ENCODE results near the gene IRAK3. TPM values are rescaled to one million over a fixed set of nuclear protein-coding genes. Genes with fewer than 3 reads are reported as not detected.

IRAK3 gene, protein sequence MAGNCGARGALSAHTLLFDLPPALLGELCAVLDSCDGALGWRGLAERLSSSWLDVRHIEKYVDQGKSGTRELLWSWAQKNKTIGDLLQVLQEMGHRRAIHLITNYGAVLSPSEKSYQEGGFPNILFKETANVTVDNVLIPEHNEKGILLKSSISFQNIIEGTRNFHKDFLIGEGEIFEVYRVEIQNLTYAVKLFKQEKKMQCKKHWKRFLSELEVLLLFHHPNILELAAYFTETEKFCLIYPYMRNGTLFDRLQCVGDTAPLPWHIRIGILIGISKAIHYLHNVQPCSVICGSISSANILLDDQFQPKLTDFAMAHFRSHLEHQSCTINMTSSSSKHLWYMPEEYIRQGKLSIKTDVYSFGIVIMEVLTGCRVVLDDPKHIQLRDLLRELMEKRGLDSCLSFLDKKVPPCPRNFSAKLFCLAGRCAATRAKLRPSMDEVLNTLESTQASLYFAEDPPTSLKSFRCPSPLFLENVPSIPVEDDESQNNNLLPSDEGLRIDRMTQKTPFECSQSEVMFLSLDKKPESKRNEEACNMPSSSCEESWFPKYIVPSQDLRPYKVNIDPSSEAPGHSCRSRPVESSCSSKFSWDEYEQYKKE
- not detected for polyA plus RNA-seq (2012; ENCODE audit: insufficient read length, low read depth)

DNA sequence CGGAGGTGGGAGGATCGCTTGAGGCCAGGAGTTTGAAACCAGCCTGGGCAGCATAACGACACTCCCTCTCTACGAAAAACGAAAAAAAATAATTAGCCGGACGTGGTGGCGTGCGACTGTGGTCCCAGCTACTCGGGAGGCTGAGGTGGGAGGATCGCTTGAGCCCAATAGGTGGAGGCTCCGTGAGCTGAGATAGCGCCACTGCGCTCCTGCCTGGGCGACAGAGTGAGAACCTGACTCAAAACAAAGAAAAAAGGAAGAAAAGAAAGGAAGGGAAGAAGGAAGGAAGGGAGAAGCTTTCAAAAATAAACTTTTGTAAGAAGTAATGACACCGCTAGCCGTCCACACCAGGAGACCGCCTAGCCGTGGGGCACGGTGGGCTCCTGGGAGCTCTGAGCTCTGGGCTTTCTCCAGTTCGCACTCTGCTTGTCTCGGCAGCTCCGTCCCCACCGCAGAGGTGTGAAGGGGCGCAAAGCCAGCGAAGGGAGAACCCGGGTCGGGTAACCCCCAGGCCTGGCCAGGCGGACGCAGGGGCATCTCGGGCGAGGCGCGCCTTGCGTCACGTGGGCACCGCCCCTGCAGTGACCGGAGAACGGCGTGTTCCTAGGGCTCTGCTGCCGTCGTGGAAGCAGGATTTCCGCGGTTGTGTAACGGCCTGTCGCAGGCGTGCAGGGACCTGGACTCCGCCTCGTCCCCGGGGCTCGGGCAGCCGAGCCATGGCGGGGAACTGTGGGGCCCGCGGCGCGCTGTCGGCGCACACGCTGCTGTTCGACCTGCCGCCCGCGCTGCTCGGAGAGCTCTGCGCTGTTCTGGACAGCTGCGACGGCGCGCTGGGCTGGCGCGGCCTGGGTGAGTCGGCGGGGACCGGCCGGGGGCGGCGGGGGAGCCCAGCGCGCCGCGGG is at the start of gene IRAK3:
IRAK3 (plus strand) TSS at position 631 of the 902 bp plus-strand sequence; CDS start at position 717, 86 bp downstream.
- TF ChIP-seq TAF1 (IDR thresholded peaks at IDR 0.05; ENCODE audit: borderline replicate concordance, insufficient read depth, low read length): no peak
- TF ChIP-seq, protein P1, sequence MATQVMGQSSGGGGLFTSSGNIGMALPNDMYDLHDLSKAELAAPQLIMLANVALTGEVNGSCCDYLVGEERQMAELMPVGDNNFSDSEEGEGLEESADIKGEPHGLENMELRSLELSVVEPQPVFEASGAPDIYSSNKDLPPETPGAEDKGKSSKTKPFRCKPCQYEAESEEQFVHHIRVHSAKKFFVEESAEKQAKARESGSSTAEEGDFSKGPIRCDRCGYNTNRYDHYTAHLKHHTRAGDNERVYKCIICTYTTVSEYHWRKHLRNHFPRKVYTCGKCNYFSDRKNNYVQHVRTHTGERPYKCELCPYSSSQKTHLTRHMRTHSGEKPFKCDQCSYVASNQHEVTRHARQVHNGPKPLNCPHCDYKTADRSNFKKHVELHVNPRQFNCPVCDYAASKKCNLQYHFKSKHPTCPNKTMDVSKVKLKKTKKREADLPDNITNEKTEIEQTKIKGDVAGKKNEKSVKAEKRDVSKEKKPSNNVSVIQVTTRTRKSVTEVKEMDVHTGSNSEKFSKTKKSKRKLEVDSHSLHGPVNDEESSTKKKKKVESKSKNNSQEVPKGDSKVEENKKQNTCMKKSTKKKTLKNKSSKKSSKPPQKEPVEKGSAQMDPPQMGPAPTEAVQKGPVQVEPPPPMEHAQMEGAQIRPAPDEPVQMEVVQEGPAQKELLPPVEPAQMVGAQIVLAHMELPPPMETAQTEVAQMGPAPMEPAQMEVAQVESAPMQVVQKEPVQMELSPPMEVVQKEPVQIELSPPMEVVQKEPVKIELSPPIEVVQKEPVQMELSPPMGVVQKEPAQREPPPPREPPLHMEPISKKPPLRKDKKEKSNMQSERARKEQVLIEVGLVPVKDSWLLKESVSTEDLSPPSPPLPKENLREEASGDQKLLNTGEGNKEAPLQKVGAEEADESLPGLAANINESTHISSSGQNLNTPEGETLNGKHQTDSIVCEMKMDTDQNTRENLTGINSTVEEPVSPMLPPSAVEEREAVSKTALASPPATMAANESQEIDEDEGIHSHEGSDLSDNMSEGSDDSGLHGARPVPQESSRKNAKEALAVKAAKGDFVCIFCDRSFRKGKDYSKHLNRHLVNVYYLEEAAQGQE (IDR thresholded peaks at IDR 0.05; ENCODE audit: insufficient read depth in 1 of 2, low read depth in 2 of 2, low read length in 2 of 2): no peak
- no peak for TF ChIP-seq SIN3A (IDR thresholded peaks at IDR 0.05; ENCODE audit: borderline replicate concordance, insufficient read depth, low read length)
- no peak for TF ChIP-seq FOXP2 (optimal IDR thresholded peaks at IDR 0.05; ENCODE audit: borderline replicate concordance, extremely low read depth, extremely low read length, insufficient read depth)
- TF ChIP-seq POLR2AphosphoS5 (IDR thresholded peaks at IDR 0.05; ENCODE audit: low read depth, low read length): no peak

DNA sequence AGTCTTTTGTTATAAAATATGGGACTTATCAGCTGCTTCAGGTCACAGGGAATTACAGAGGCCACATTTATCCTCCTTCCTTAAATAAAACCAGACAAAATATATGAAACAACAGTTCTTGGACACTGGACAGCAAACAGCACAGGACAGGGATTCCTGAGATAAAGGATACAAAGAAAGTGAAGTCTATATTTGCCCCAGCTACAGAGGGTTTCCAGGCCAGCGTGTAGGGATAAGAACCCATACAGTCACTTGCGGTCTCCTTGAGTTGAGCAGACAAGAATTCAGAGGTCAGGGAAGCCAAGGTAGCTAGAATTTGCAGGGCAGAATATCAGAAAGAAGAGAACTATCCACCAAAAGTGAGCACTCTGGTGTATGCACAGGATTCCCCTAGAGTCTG is 49.7 kb upstream of the IRAK3 start:
- TF ChIP-seq, protein P1 (IDR thresholded peaks at IDR 0.05; ENCODE audit: insufficient read depth in 1 of 2, low read depth in 2 of 2, low read length in 2 of 2): no peak
- TF ChIP-seq TAF1 (IDR thresholded peaks at IDR 0.05; ENCODE audit: borderline replicate concordance, insufficient read depth, low read length) (no peak), SIN3A (IDR thresholded peaks at IDR 0.05; ENCODE audit: borderline replicate concordance, insufficient read depth, low read length) (no peak), FOXP2 (optimal IDR thresholded peaks at IDR 0.05; ENCODE audit: borderline replicate concordance, extremely low read depth, extremely low read length, insufficient read depth) (no peak), POLR2AphosphoS5 (IDR thresholded peaks at IDR 0.05; ENCODE audit: low read depth, low read length) (no peak)

DNA sequence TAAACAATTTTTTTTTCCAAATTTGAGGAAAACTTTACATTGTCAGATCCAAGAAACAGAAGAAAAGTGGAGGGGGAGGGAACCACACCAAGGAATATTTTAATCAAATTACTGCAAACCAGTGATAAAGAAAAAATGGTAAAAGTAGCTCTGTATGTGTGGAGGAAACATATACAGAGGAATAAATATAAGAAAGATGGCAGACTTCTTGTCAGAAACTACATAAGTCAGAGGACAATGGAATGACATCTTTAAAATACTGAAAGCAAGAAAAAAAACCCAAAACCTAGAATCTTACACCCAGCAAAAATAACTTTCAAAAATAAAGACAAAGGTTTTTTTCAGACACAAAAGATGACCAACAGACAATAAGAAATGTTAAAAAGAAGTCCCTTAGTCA is 48.3 kb upstream of the IRAK3 start:
- no peak for TF ChIP-seq SIN3A (IDR thresholded peaks at IDR 0.05; ENCODE audit: borderline replicate concordance, insufficient read depth, low read length)
- TF ChIP-seq TAF1 (IDR thresholded peaks at IDR 0.05; ENCODE audit: borderline replicate concordance, insufficient read depth, low read length): no peak
- TF ChIP-seq, protein P1 (IDR thresholded peaks at IDR 0.05; ENCODE audit: insufficient read depth in 1 of 2, low read depth in 2 of 2, low read length in 2 of 2): no peak
- TF ChIP-seq FOXP2 (optimal IDR thresholded peaks at IDR 0.05; ENCODE audit: borderline replicate concordance, extremely low read depth, extremely low read length, insufficient read depth): no peak
- no peak for TF ChIP-seq POLR2AphosphoS5 (IDR thresholded peaks at IDR 0.05; ENCODE audit: low read depth, low read length)

DNA sequence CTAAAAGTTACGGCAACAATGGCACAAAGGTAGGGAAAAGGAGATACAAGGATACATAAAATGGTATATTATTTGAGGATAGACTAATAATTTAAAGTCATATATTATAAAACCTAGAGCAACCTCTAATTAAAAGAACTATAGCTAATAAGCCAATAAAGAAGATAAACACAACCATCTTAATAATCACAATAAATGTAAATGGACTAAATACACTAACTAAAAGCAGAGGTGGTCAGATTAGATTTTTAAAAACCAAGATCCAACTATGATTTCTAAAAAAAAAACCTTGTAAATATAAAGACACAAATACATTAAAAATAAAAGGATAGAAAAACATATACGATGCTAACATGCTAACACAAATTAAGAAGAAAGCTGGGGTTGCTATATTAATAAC is 47.7 kb upstream of the IRAK3 start:
- no peak for TF ChIP-seq SIN3A (IDR thresholded peaks at IDR 0.05; ENCODE audit: borderline replicate concordance, insufficient read depth, low read length)
- TF ChIP-seq TAF1 (IDR thresholded peaks at IDR 0.05; ENCODE audit: borderline replicate concordance, insufficient read depth, low read length): no peak
- no peak for TF ChIP-seq POLR2AphosphoS5 (IDR thresholded peaks at IDR 0.05; ENCODE audit: low read depth, low read length)
- no peak for TF ChIP-seq FOXP2 (optimal IDR thresholded peaks at IDR 0.05; ENCODE audit: borderline replicate concordance, extremely low read depth, extremely low read length, insufficient read depth)
- TF ChIP-seq, protein P1 (IDR thresholded peaks at IDR 0.05; ENCODE audit: insufficient read depth in 1 of 2, low read depth in 2 of 2, low read length in 2 of 2): no peak
